Islet of Langerhans (tissue), 1 donor: ENCODE data around the gene LRRK2.
"Not testable (repeated sequence)": the region's sequence is repeated elsewhere in the genome, so short reads cannot be mapped to it uniquely, and the experiment has no call there.

ENCODE experiments used
- FAIRE-seq: peaks from one replicate; lab custom pipeline; 2011; peaks lifted over from hg19 to GRCh38; lab: Jason Lieb, UNC

Gene LRRK2

DNA sequence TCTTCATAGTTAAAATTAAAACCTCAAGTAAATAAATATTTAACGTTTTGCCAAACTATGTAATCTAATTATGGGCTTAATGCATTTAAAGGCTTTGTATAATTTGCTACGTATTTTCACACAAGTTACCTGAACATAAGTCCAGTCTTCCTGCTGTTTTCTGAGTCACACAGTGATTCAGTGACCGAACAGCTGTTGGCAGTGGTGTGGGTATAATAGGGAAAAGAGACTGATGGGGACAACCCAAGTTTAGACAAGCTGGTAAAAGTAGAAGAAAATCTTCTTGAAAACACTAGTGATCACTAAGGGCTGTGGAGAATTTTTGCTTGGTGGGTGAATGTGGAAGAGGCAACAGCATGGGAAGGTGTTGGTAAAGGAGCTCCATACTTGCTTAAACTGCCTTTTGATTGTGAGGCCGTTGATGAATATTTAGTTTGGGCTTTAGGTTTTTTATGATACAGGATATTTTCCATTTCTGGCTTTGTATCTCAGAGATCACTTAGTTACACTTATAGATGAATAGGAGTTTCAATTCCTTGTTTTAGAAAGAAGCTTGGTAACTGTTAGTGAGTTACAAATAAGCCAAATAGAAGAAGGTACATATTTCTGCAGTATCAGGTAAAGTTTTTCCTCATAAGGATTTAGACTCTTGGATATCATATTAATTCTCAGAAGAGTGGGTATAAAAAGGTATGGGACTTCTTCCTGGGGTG is 23.9 kb downstream of the LRRK2 start:
- no peak for FAIRE-seq

DNA sequence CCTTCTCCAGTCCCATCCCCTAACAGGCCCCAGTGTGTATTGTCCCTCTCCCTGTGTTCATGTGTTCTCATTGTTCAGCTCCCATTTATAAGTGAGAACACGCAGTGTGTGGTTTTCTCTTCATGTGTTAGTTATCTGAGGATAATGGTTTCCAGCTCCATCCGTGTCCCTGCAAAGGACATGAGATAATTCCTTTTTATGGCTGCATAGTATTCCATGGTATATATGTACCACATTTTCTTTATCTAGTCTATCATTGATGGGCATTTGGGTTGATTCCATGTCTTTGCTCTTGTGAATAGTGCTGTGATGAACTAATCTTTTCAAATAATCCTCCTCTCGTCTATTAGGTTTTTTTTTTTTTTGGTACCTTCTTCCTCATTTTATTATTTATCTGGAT is 25.9 kb downstream of the LRRK2 start:
- not testable (repeated sequence) for FAIRE-seq

DNA sequence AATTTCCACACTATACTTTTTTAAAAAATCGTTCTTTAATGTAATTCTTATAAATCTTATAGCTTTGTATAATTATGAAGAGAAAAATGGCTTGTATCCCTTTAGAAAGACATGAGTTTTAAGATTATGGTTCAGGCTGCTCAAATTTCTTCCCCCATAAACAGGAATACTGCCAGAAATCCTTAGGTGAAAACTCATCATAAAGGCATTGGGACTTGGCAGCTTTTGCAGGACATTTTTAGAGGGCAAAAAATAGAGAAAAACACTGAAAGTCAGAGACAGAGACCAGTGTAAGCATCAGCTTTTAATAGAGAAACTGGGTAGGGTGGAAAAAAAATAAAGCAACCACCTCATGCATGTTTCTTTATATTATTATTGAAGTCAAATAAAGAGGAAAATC is 29.1 kb downstream of the LRRK2 start:
- no peak for FAIRE-seq

DNA sequence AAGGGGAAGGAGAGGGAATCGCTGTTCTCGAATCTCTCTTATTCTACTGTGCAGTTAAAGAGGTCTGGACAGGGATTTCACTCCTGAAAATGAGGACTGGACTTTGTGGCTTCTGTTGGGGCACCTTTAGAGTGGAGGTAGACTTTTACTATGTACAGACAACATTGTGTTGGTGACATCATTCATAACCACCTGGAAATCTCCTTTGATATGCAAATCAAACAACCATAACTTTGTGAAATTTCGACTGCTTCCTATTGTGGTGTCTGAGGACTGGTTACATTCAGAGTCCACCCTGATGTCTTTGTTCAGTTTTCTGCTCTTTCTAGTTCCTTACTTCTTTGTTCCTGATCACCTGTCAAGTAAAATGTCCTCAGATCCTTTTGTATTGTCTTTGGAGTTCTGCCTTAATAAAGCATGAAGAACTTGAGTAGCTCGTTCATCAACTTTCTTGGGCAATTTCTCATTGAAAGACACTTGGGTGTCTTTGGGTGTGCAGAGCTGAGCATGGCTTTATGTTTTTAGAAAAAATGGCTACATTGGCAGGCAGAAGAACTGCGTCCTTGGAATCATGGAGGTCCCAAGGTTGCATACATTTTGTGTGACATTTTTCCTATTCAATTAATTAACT is 29.8 kb downstream of the LRRK2 start:
- FAIRE-seq = no peak

DNA sequence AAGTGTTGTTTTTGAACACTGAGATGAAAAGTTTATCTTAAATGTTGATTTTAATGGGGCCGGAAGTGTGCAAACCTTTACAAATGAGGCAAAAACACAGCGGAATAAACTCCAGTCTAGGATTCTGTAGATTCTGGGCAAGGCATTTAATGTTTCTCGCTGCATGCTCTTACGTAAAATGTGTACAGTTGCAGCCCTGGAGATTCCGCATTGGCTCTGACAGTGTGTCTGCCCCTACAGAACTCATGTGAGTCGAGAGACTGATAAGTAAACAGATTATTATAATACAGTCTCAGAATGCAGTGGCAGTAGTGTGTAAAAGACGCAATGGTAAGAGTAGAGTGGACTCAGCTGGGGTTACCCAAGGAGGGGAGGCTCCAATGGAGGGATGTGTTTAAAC is 33.6 kb downstream of the LRRK2 start:
- FAIRE-seq = no peak

DNA sequence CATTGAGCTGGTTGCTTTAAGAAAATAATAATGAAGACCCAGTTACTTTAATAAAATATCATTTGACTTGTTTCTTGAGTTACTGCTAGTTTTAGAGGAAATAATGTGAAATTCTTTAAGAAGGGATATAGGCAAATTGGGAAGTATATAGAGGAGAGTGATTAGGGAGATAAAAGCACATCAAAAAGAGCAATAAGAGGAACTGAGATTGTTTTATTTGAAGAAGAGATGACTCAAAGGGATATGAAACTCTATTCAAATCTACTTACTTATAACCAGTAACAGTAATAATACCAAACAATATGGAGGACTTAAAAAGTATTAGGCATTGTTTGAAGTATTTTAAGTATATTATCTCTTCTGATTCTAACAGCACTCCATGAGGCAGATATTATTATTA is 37.1 kb downstream of the LRRK2 start:
- no peak for FAIRE-seq

DNA sequence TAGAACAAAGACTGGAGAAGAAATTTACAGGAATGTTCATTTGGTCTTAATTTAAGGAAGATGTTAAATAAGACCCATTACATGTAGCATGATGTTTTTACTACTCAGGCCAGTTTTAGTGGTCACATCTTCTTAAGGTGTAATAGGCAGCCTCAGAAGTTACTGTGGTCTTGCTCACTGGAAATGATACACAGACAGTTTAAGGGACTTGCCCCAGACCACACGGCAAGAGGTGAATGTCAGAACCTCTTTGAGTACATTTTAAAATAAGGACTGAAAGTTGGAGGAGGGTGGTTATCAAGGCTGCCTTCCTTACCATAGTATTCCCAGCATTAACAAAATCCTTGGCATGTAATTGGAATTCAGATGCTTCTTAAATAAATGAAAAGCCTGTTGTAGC is 37.9 kb downstream of the LRRK2 start:
- no peak for FAIRE-seq

DNA sequence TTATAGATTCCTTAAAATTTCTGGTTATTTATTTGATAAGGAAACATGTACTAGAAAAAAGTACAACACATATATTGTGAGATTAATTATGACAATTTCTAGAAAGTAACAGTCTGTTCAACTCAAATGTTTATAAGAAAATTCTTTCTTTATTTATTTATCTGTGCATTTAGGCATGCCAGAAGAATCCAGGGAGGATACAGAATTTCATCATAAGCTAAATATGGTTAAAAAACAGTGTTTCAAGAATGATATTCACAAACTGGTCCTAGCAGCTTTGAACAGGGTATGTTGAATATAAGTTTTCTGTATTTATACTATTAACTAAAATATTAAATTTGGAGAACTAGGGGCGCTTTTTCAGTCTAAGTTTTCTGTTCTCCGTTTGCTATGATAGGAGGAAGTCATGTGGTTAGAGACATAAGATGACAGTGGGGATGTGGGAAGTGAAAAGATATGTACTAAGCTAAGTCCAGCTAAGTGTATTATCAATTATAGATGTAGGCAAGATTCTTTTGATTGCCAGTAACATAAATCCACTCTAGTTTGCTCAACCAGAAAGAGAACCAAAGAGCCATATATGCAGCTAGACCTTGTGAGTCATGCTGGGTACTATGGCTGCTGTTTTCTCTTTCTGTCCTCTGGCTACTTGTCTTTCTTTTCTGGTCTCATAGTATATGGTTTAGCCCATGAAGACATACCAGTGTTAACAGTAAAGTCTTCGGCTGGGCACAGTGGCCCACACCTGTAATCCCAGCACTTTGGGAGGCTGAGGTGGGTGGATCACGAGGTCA is 39.0 kb downstream of the LRRK2 start:
- FAIRE-seq = no peak

DNA sequence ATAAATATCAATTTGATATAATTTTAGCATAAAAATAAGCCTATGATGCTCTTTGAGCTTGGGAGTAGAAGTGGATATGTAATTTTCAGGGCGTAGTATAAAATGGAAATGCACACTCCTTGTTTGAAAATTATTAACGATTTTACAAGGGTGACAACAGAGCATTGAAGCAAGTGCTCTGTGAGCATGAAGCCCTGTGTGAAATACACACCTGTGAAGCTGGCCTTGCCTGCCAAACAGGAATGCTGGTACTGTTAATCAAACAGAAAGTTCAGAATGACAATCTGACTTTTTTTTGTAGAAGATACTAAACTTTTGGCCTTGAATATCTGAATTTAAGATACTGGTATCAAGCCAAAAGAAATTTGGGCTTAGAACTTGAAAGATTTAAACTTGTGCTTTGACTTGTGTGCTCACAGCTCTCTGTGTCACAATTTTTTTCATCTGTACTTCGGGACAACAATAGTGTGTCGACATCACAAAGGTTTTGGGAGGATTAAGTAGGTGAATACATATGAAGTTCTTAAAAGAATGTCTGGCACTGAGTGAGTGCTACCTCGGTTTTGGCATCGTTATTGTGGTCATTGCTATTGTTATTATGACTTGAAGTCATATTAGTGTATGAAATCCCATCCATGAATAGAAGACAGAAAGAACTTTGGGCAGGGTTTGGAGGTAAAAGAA is 47.3 kb downstream of the LRRK2 start:
- no peak for FAIRE-seq

DNA sequence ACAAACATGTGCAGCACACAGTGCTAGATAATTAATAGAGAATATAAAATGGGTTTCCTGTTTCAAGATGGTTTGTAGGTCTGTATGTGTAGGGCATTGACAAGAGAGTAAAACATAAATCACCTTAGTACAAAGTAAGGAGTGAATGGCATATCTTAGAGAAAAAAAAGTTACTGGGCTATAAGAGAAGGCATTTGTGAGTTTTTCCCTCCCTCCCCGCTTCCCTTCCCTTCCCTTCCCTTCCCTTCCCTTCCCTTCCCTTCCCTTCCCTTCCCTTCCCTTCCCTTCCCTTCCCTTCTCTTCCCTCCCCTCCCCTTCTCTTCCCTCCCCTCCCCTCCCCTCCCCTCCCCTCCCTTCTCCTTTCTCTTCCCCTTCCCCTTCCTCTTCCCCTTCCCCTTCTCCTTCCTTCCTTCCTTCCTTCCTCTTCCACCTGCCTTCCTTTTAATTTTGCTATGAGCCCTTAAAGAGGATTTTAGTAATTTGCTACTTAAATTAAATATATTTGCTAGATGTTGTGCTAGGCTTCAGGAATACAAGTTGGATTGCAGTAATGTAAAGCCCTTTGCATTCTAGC is 57.1 kb downstream of the LRRK2 start:
- no peak for FAIRE-seq

DNA sequence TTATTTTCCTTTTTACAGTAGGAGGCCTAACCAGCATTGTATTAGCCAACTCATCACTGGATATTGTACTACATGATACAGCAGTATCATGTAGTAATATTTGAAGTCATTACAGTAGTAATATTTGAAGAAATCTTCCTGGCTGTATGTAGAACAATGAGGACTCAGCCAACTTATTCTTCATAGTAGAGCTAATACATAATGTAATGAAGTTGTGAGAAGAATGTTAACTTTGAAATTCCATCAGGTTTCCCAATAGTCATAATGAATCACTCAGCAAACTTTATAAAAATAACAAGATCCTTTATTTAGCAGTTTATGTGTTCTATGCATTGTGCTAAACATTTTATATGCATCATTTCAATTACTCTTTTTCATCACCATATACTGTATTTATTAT is 61.8 kb downstream of the LRRK2 start:
- FAIRE-seq = no peak

DNA sequence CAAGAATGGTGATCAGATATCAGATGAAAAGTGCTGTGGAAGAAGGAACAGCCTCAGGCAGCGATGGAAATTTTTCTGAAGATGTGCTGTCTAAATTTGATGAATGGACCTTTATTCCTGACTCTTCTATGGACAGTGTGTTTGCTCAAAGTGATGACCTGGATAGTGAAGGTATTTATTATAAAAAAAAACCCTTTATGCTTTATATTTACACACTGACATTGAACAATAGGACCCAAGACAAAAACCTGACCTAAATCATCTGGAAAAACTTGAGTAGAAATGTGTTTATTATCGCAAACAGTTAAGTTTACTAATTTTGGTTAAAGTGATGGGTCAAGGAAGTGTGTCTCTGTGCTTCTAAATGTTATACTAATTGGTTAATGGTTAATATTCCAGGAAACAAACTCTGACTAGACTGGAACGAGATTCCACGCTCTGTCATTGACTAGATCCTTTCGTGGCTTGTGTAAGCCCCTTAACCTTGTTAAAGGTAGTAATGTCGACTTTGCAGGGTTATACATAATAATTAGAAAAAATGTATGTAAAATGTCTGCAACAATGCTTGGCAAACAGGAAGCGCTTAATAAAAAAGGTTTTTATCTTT is 62.7 kb downstream of the LRRK2 start:
- no peak for FAIRE-seq

DNA sequence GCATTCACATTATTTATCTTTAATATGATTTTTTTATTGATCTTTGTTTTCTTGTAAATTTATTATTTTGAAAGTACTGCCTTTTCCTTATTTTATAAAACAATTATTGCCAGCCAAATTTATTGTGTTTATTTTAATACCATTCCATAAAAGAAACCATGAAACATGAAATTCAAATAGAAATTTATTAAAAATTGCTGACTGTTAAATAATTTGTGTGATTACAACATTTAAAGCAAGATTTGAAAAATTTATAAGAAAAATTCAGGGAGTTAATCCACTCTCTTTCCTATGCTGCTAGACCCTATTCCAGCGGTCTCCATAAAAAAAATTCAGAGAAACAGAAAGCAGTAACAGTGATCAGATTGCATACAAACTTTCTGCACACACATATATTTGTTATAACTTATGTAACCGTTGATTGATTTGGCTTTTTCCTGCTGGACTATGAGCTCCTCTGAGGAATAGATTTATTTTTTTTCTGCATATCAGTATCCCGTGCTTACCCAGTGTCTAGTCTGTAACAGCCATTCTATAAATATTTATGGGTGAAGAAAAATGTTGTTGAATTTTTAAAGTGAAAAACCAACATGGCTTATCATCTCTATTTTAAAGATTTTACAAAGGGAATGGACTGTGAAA is 68.1 kb downstream of the LRRK2 start:
- no peak for FAIRE-seq

DNA sequence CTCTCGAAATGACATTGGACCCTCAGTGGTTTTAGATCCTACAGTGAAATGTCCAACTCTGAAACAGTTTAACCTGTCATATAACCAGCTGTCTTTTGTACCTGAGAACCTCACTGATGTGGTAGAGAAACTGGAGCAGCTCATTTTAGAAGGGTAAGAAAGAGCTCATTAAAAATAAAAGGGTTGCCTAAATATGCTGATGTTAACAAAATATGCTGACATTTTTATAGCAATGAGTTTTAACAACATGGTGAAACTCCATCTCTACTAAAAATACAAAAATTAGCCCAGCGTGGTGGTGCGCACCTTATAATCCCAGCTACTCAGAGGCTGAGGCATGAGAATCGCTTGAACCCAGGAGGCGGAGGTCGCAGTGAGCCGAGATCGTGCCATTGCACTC is 73.5 kb downstream of the LRRK2 start:
- FAIRE-seq = no peak

DNA sequence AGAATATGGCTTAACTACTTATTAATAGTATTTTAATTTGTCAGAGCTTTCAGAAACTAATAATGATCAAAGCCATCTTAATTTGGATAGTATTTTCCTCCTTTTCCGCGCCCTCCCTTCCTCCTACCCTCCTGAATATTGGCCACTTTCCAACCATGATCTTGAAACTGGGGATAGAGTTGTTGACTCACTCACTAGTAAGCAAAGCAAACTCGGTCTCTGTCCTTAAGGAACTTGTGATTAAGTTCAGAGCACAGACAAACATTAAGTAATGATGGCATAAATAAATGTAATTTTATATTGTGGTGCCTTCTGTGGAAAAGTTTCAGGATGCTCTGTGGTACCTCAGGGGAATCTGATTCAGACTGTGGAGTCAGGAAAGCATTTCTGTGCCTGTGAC is 75.7 kb downstream of the LRRK2 start:
- FAIRE-seq = no peak

DNA sequence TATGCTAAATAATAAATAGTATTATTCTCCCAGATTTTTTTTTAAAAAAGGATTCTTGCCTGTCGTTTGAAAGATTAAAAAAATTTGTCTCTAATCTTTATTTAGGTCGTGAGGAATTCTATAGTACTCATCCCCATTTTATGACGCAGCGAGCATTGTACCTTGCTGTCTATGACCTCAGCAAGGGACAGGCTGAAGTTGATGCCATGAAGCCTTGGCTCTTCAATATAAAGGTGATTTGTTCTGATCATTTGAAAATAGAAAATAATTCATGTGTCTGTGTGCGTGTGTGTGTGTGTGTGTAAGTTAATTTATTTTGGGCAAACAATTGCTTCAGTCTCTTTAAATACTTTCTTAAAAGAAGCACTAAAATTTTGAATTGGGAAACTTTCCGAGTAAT is 84.2 kb downstream of the LRRK2 start:
- FAIRE-seq = no peak

DNA sequence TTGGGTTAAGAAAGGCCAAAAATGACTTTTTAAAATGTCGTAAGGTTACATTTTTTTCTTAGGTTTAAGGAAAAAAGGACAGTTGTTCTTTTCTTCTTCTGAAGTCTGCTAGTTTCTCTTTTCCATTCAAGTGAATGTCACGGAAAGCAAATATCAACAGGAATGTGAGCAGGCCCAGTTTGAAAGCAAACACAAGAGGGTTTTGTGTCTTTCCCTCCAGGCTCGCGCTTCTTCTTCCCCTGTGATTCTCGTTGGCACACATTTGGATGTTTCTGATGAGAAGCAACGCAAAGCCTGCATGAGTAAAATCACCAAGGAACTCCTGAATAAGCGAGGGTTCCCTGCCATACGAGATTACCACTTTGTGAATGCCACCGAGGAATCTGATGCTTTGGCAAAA is 85.4 kb downstream of the LRRK2 start:
- FAIRE-seq = no peak

DNA sequence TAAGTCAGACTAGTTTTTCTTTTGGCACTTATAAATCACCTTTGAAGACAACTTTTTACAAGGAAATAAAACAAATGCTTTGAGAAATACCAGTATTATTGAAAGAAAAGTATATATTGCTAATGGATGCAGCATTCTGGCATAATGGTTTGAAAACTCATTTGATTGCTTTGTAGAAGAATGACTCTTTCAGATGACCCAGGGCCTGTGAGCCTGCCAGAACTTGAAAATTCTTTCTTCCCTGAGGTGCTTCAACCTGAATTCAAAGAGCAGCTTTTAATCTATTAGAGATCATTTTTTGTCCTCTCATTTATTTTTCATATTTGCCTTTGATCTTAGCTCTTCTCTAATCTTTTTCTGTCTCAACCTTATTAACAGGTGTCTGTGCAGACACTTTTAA is 87.4 kb downstream of the LRRK2 start:
- no peak for FAIRE-seq

DNA sequence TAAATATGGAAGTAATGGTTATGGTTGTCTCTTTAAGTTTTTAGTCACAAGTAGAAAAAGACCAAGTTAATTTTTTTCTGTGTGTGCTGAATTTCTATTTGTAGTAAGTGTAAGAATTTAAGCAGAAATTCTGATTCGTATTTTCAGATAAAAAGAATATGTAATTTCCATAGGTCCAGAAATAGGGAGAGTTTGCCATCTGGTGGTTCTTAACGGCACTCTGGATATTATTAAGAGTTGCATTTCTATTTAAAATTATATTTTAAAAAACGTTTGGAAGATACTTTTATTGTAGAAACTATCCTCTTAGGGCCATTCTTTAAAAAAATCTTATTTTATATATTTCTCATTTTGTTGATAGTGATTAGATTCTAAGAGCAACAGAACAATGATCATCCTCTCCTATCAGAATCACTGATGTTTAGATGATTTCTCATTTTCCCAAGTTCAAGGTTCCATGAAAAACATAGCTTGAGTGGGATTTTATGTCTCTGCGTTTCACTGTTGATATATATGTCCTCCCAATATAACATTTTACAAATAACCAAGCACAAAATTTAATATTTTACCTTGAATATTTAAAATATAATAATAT is 88.3 kb downstream of the LRRK2 start:
- peak; percentile 77 for FAIRE-seq

DNA sequence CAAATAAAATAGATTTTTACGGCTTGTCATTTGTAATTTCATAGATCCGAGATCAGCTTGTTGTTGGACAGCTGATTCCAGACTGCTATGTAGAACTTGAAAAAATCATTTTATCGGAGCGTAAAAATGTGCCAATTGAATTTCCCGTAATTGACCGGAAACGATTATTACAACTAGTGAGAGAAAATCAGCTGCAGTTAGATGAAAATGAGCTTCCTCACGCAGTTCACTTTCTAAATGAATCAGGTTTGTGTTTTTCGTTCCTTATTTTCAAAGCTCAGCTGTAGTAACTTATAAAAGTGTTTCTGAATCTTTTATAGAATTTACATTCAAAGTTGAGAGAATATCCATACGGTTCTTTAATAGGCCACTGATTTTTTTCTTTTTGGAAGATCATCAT is 89.1 kb downstream of the LRRK2 start:
- no peak for FAIRE-seq

DNA sequence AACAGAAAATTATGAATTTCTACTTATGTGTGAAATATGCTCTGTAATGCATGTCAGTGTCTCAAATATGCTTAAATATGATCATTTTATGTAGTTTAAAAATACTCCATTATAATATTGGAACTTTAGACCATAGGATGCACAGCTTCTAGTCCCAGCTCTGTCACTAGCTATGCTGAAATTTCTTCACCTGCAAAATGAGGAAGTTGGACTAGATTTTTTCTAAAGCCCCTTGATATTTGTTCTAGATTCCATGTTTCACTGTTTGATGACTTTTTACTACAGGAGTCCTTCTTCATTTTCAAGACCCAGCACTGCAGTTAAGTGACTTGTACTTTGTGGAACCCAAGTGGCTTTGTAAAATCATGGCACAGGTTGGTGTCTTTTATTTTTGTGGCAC is 90.1 kb downstream of the LRRK2 start:
- FAIRE-seq = no peak
